HPDE6-E6E7 (cell line): ENCODE measurements around the gene RAPGEF1.
"Not testable (repeated sequence)": the region's sequence is repeated elsewhere in the genome, so short reads cannot be mapped to it uniquely, and the experiment has no call there.

Experiments
- DNase-seq: peaks from one replicate; pipeline ENCODE4 v3.0.0; 2011; ENCODE audit warnings: missing footprints; ENCODE audit errors: extremely low spot score

Gene RAPGEF1

GRCh38 chr9:131728546-131728910, 11.3 kb downstream of the RAPGEF1 start:
- DNase-seq: no peak

GRCh38 chr9:131727795-131728545, 11.9 kb downstream of the RAPGEF1 start:
- no peak for DNase-seq

GRCh38 chr9:131727184-131727759, 12.6 kb downstream of the RAPGEF1 start:
- DNase-seq: peak; percentile 71

- no peak for DNase-seq
These were observed 15.2 kb downstream of the RAPGEF1 start for GRCh38 chr9:131724683-131725082.

- DNase-seq: no peak
These were observed 16.2 kb downstream of the RAPGEF1 start for GRCh38 chr9:131723632-131724031.

- no peak for DNase-seq
These were observed 17.6 kb downstream of the RAPGEF1 start for GRCh38 chr9:131722255-131722654.

DNA sequence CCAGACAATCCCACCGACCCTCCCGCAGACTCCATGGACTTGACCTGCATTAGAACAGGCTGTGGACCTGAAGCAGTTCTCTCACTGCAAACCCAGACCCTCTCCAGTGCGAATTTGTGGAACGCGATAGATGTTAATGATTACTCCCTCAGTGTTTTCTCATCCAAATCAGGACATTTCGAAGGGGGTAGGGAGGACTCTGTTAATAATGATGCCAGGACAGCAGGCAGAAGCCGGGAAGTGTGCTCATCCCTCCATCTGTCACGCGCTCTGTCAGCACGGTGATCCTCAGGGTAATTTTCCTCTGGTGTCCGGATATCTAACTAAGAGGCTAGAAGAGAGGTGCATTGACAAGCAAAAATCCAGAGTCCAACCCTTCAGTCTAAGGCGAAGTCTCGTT, 18.8 kb downstream of the RAPGEF1 start:
- DNase-seq: no peak

DNA sequence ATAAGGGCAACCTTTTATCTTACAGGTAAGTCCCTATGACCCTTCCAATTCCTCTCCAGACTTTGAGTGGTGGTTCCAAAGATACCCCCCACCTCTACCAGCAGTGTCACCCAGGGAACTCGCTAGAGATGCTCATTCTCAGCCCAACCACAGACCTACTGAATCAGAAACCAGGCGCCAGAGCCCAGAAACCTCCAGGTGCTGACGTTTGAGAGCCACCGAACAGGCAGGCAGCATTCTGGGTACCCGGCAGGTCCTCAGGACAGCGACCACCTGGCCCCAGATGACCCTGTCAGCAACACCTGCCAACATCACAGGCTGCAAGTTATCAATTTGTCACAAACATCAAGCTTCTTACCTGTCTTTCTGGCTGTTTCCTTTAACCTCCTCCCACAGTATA, 19.5 kb downstream of the RAPGEF1 start:
- no peak for DNase-seq

GRCh38 chr9:131719262-131719908, 20.5 kb downstream of the RAPGEF1 start:
- no peak for DNase-seq

DNA sequence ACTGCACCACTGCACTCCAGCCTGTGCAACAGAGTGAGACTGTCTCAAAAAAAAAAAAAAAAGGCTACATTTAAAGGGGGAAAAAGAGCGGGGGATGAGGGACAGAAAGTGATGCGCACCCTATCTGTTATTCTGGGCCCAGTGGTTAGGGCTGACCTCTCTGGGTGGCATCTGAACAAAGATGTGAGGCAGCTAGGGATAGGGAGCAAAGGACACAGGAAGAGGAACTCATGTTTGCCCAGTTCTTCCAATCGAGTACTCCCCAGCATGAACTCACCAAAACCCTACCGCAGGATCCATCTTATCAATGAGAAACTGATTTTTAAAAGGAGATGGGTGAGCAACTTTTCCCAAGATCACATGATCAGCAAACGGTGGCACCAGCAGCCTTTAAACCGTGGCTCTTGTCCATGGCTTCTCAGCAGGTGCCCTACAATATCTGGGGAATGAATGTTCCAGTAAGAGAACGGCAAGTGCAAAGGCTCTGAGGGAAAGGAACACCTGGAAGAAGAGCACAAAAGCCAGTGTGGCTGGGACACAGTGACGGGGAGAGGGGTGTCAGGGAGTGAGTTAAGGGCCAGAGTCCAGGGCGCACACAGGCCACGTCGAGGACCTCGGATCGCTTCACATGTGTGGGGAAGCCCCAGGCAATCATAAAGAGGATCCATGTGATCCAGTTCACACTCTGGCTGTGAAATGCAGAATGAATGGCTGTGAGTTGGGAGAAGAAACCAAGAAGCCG, 22.0 kb downstream of the RAPGEF1 start:
- DNase-seq: no peak

- no peak for DNase-seq
These were observed 24.0 kb downstream of the RAPGEF1 start for GRCh38 chr9:131715906-131716305.

DNA sequence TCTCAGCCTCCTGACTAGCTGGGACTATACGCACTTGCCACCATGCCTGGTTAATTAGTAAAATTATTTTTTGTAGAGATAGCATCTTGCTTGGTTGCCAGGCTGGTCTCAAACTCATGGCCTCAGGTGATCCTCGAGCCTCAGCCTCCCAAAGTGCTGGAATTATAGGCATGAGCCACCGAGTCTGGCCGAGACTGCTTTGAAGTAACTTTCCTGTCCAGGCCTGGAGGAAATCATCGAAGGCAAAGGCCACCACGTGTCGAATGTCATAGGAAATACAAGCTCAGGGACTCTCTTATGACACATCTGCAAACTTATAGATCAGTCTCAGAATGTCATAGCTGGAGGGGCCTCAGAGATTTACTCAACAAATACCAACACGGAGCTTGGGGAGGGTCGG, 25.1 kb downstream of the RAPGEF1 start:
- no peak for DNase-seq

GRCh38 chr9:131714161-131714646, 25.7 kb downstream of the RAPGEF1 start:
- peak; percentile 89 for DNase-seq

DNA sequence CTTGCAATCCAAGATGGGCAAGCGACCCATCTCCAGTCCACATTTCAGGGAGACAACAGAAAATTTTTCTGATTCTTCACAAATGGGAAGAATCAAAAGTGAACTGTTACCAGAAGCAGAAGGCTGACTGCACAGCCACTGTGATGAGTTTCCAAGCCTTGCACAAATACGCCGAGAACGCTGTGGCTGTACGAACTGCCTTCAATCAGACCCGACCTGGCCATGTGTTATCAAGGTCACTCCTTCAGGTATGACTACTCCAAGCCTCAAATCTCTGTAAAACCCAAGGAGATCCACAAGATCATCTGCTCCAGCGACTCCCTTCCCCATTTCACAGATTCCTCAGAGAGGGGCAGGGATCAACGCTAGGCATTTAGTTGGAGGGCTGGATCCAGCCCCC, 26.9 kb downstream of the RAPGEF1 start:
- no peak for DNase-seq

GRCh38 chr9:131712151-131712716, 27.6 kb downstream of the RAPGEF1 start:
- DNase-seq: no peak

DNA sequence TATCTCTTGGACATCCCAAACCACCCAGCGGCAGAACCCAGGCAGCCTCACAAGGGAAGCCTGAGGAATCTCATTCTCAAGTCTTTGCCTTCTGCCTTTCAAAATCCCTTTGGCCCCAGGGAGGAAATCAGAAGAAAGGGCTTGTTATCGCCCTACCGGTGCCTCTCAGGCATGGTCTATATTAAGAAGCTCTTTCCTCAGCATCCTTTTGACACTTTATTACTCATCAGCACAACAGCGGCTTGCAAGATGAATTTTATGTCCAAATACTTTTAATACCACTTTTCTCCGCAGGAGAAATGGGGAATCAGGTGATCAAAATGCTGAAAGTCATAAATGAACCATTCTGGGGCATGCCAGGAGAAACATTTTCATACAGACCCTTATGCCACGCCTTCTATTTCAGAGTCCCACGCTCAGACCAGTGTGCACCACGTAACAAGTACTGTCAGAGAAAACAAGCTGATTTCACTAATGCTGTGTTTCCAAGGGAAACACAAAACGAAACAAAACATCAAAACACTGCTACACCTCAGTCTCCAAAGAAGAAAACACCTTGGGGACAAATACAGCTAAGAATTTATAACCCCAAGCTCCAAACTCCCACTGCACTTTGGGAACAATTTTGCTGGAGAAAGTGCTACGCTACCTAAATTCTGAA, 30.0 kb downstream of the RAPGEF1 start:
- DNase-seq: no peak

- not testable (repeated sequence) for DNase-seq
These were observed 30.7 kb downstream of the RAPGEF1 start for GRCh38 chr9:131709010-131709770.

- no peak for DNase-seq
These were observed 31.5 kb downstream of the RAPGEF1 start for GRCh38 chr9:131708226-131709002.

DNA sequence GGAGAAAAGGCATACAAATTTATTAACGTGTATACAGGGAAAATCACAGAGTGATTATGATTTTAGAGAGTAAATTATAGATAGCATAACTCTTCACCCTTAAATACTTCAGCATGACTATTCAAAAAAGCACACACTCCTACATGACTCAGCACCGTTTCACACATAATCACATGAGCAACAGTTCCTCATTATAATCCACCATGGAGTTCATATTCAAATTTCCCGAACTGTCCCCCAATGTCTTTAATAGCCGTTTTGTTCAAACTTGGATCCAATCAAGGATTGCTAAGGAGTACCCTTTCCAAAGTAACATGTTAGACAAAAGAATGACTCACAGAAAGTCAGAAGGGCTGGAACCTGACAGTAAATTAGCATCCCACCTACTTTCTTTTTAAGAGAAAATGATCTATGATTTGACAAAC, 32.1 kb downstream of the RAPGEF1 start:
- DNase-seq: no peak

DNA sequence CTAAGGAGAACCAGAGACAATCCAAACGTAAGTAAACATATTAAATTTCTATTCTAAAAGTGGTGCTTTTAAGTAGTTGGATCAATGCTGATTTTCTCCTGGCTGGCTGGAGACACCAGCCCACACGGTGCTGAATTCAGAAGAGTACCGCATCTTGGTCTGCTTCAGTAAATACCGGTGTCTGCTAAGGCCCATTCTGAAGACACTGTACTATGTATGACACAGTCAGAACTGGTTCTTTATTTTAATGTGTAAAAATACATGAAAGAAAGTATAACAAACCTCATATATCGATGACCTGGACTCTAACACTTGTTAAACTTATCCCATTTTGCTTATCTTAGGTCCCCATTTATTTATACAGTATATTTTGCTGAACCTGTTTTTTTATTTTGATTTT, 32.8 kb downstream of the RAPGEF1 start:
- DNase-seq: no peak
